ENCODE results near the gene PLPPR5.
"Not testable (repeated sequence)": the region's sequence is repeated elsewhere in the genome, so short reads cannot be mapped to it uniquely, and the experiment has no call there.

PLPPR5 gene

DNA sequence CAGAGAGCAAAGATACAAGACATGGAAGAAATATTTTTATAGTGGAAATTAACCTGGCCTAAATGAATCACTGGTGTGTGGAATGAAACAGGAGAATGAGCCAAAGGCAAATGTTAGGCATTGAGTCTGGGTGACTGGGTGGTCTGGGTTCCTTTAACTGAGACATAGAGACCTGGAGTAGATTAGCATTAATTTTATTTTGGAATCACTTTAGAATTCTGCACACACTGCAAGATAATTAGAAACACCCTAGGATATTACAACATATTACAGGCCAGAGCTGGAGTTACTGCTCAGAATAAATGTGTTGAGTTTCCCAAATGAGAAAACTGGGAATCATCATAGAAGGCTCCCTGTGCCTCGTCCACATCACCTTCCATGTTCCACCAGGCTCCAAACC is 85.5 kb downstream of the PLPPR5 start:
- no peak for DNase-seq (ENCODE audit: low read depth in 2 of 2)

DNA sequence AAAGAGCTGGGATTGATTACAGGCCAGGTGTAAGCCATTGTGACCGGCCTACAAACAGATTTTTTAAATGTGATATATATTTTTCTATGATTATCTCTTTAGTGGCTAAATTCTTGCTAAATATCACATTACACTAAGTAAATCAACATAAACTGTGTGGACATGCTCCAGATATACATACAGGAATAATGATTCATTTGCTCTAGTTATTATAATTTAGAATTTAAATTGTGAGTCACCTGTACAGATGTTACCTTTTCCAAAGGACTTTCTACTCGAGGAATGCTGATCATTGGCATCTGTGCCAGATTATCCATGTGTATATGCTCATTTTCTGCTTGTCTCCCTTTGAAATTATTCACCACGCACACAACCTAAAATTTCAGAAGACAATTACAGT is 90.1 kb downstream of the PLPPR5 start:
- DNase-seq (ENCODE audit: low read depth in 2 of 2), result no peak

- no peak for DNase-seq (ENCODE audit: low read depth in 2 of 2)
Observed at GRCh38 chr1:98910827-98911226, 93.8 kb downstream of the PLPPR5 start.

DNA sequence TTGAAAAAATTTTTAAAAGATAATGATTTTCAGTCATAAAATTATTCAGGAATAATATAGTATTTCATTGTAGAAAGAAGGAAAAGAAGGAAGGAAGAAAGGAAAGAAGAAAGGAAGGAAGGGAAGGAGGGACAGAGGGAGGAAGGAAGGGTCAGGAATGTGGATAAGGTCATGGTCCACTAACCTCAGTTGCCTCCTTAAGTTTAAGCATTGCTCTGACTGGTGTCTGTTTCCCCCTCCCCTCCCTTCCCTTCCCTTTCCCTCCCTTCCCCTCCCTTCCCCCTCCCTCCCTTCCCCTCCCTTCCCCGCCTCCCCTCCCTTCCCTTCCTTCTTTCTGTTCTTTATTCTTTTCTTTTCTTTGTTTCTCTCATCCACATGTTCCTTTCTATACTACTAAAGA is 95.7 kb downstream of the PLPPR5 start:
- no peak for DNase-seq (ENCODE audit: low read depth in 2 of 2)

DNA sequence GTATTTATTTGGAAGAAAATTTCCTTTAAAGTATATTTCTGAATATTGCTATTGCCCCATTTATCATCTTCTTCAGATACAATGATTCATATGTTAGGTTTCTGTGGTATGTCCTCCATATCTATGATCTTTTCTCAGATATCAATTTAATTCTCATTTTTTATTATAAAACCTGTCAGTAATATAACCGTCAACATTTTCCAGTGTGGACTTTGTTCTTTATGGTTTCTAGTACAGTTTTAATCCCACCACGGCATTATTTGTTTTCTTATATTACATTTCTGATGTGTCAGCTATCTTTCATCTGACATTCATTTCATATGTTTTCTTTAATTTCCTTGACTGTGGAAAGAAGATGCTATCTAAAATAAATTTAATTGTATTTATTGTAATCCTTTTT is 97.9 kb downstream of the PLPPR5 start:
- no peak for DNase-seq (ENCODE audit: low read depth in 2 of 2)

DNA sequence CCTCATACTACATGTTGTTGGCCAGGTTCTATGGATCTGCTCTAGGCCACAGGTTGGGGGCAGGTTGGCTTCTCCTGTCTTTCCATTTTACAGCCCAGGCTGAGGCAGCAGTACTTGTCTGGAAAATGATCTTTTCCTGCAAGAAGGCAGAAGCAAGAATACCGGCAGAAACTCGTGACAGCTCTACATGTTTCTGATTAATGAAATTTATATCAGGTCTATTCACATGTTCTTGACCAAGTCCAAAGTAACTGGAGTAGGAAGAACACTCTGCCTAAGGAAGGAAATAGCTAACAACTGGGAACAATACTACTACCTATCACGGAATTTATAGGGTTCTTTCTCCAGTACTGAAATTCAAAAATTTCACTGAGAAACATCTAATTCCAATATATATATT is 98.3 kb downstream of the PLPPR5 start:
- no peak for DNase-seq (ENCODE audit: low read depth in 2 of 2)

DNA sequence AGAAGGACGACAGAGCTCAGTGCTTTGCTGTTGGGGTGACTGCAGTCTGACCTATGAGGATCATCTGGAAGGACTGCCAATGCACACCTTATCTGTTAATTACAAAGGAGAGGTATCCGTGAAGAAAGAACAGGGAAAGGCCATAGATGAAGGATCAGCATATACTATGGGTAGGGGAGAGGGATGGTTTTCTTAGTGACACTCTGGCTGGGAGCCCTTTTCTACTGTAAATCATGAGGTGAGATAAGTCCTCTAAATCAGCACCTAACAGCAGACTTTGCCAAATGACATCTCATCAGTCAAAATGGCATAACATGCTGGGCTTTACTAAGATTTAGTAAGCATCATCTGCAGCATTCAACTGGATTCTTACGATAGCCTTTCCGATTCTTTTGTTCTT is 100.0 kb downstream of the PLPPR5 start:
- DNase-seq (ENCODE audit: low read depth in 2 of 2), result no peak

GRCh38 chr1:98903726-98904125 is 100.9 kb downstream of the PLPPR5 start:
- DNase-seq (ENCODE audit: low read depth in 2 of 2), result no peak

DNA sequence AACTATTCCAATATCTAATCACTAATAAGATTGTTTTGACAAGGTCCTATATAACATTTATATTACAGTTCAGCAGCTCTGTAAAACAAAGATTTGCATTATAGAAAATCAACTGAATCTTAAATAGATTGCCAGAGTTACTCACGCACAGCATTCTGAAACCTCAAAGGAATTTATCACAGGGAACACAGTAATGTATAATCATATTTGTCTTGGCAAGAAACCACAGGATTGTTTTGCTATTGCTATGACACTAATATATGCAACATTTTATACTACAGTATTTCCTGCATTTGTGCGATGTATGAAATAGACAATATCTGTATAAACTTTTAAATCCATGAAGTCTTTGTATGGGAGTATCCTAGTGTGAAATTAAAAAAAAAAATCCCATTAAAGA is 101.4 kb downstream of the PLPPR5 start:
- no peak for DNase-seq (ENCODE audit: low read depth in 2 of 2)

GRCh38 chr1:98898940-98899339 is 105.7 kb downstream of the PLPPR5 start:
- no peak for DNase-seq (ENCODE audit: low read depth in 2 of 2)

DNA sequence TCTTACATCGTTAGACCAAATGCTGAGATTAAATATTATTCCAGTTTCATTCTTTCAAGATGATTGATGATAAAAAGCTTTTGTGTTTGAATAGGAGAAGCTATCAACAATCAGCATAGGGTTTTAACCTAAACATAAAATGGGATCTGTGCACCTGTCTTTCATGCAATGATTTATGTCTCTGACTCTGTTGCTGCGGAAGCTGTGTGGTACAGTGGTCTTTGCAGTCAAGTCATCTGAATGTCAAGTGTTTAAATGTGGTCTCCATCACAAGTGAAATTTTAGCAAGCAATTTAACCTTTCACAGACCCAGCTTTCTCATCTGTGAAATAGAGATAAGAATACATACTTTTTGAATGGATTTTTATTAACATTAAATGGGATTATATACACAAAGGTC is 107.2 kb downstream of the PLPPR5 start:
- no peak for DNase-seq (ENCODE audit: low read depth in 2 of 2)

DNA sequence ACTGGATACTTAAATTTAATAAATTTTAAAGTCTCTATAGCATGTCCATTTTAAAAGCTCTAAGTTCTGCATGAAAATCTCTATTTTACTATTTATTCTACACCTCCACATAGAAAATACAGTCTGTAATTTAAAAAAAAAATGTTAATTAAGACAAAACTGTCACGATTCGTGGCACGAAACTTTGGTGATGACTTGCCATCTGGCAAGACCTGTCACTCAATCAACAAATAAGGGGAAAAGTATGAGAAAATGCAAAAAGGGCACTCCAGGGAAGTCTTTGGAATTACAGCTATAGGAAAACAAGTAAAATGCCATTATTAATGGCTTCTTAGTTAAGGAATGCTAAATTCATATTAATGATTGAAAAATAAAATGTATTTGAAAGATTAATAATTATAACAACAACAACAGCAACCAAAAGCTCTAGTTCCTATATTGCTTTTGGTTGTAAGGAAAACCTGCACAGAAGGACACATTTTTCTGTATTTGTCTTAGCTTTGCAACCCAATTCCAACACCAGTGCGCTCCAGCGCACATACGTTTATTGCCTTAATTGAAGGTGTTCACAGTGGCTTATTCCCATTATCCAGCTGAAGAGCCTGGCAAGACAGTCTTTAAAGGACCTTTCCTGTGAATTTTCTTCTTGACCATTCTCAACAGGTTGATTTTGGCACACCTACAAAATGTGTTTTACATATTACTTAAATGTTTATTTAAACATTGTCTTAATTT is 107.8 kb downstream of the PLPPR5 start:
- DNase-seq (ENCODE audit: low read depth in 2 of 2), result no peak

DNA sequence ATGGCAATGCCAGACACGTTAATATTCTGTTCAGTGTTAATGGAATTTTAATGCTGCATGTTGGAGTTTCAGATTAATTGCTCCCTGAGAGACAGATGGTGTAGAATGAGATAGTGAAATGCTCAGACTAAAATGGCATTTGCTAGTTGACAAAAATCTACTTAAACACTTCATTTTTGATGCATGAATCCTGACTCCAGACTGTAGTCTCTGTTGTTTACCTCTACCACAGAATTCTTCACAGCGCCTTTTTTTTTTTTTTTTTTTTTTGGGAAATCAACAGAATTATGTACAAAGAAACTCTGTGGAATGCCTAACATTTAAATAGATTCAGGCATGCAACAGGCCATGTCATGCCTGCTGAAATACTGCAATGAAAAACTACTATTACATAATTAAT is 111.3 kb downstream of the PLPPR5 start:
- no peak for DNase-seq (ENCODE audit: low read depth in 2 of 2)

GRCh38 chr1:98888869-98889268 is 115.8 kb downstream of the PLPPR5 start:
- DNase-seq (ENCODE audit: low read depth in 2 of 2), result no peak

GRCh38 chr1:98887507-98887906 is 117.2 kb downstream of the PLPPR5 start:
- no peak for DNase-seq (ENCODE audit: low read depth in 2 of 2)

DNA sequence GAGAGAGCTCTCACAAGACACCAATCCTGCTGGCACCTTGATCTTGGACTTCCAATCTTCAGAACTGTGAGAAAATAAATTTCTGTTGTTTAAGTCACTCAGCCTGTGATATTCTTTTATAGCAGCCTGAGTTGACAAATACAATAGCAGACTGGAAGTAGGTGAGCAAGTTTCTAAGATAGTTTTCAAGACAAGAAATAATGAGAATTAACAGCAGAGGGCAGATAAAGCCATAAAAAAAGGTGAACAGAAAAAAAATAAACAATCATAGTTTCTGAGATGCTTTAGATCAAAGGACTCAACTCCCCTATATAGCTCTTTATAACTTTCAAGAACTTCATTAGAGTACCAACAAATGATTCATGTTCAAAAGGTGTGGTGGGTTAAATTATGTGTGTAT is 119.8 kb downstream of the PLPPR5 start:
- DNase-seq (ENCODE audit: low read depth in 2 of 2), result no peak

DNA sequence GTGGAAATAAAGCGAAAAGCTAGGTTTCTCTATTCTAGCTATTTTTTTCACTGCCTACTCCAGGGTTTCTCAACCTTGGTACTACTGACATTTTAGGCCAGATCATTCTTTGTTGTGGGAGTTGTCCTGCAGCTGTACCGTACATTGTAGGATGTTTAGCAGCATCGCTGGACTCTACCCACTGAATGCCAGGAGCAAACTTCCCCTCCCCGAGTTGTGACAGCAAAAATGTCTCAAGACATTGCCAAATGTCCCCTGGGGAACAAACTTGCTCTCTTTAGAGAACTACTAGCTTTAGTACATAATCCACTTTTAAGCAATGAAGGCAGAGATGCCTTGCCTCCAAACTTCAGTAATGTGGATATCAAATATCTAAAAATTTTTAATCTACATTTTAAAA is 122.8 kb downstream of the PLPPR5 start:
- DNase-seq (ENCODE audit: low read depth in 2 of 2), result no peak

DNA sequence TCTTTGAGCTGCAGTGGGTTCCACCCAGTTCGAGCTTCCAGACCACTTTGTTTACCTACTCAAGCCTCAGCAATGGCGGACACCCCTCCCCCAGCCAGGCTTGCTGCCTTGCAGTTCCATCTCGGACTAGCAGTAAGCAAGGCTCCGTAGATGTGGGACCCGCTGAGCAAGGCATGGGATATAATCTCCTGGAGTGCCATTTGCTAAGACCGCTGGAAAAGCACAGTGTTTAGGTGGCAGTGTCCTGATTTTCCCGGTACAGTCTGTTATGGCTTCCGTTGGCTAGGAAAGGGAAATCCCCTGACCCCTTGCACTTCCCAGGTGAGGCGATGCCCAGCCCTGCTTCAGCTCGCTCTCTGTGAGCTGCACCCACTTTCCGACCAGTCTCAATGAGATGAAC is 123.4 kb downstream of the PLPPR5 start:
- not testable (repeated sequence) for DNase-seq (ENCODE audit: low read depth in 2 of 2)

DNA sequence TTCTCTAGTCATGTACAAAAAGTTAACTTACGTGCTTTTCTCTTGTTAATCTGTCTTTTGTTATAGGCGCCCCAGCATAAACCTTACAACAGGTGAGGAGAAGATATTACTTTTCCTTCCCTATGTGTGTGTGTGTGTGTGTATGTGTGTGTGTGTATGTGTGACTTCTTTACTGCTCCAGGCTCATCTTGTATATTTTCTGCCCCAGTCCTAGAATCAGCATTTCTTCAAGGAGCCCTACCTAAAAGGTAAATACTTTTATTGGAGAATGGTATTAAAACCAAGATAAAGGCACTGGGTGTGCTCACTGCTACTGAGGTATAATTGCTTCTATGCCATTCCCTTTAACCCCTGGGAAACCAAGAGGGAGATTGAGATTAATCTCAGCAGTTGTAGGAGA is 129.8 kb downstream of the PLPPR5 start:
- DNase-seq (ENCODE audit: low read depth in 2 of 2), result no peak

DNA sequence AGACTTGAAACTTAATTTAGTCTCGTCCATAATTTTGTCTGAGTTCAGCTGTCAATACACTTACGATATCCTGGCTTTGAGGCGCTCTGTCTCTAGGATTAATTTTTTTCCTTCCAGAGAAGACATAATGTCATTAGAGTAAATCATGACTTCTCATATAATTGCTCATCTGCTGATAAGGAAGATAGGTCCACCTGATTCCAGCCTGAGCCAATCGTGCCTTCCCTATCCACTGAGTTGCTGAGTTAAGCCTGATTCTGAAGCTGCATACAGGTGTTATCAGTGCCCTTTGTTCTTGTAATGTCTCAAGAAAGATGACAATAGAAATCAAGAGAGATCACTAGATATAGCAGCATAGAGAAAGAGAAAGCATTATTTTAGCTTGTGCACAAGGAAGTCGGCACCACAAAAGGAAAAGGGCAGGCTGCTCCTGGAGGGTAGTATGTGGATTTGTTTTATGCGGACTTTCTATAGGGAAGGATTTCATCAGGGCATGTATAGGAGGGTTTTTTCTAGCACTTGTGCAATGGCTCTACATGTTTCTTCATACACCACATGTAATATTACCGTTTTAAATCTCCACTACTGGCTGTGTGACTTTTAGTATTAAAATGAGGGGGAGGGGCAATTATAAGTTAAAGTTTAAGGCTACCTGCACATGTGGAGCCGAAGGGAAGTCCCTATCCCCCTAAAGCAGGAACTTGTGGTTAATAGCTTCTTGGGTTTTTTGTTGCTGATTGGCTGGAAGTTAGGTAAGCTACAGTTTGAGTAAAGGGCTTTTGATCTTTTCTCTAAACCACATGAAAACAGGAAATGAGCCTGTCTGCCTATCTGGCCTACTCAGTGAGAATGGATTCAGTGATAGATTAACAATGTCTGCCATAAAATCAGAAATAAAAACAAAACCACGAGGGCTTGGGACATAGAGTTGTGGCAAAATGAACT is 133.4 kb downstream of the PLPPR5 start:
- no peak for DNase-seq (ENCODE audit: low read depth in 2 of 2)

- DNase-seq (ENCODE audit: low read depth in 2 of 2), result no peak
Observed at GRCh38 chr1:98865796-98866195, 138.9 kb downstream of the PLPPR5 start.

DNA sequence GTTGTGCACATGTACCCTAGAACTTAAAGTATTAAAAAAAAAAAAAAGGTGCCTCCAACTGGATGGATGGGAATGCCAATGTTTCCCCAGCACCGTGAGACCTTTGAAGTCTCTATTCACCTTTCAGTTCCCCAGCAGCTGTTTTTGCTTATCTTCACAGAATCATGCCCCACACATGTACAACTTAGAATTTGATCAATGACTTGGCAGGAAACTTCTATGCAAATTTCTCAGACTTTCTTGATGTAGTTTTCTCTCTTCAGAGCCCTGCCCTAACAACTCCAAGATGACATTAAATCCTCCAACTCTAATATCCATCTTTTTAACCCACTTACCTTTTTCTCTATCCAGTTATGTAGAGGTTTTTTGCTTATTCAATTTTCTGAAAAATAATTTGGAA is 144.3 kb downstream of the PLPPR5 start:
- DNase-seq (ENCODE audit: low read depth in 2 of 2), result no peak

- no peak for DNase-seq (ENCODE audit: low read depth in 2 of 2)
Observed at GRCh38 chr1:98854137-98854536, 150.5 kb downstream of the PLPPR5 start.
